Loucy (cell line): Measurements from ENCODE around the gene RAD50.

Experiments used
- CTCF ChIP-seq: fragments of 200-600 bp; sonication (generic); conservative IDR thresholded peaks from 2 replicates; pipeline ENCODE4 v1.5.1; 2014; ENCODE audit warnings: mild to moderate bottlenecking, antibody characterized with exemption, low read length
- EZH2phosphoT487 ChIP-seq: fragments of 200-600 bp; IDR thresholded peaks from 2 replicates; pipeline ENCODE4 v1.6.1; 2018; ENCODE audit warnings: antibody characterized with exemption, mild to moderate bottlenecking, moderate library complexity, borderline replicate concordance

- no peak for TF ChIP-seq CTCF
- no peak for TF ChIP-seq EZH2phosphoT487
These were observed 46.7 kb upstream of the RAD50 start for GRCh38 chr5:132510076-132510475.
